NCI-H187 (cell line): Measurements from ENCODE around the gene GAGE10.
"Not testable (repeated sequence)": the region's sequence is repeated elsewhere in the genome, so short reads cannot be mapped to it uniquely, and the experiment has no call there.

Experiments used
- DNase-seq, 2 experiments: peaks; one replicate each; lab custom pipeline; 2025; lab: John Stamatoyannopoulos, UW

Gene GAGE10

GRCh38 chrX:49276671-49277534 lies 26.5 kb upstream of the GAGE10 start:
- DNase-seq = no peak

- no peak for DNase-seq
Observed at GRCh38 chrX:49277535-49277830, 26.0 kb upstream of the GAGE10 start.

GRCh38 chrX:49278081-49278480 lies 25.4 kb upstream of the GAGE10 start:
- DNase-seq = no peak

- no peak for DNase-seq
Observed at GRCh38 chrX:49282647-49283011, 20.8 kb upstream of the GAGE10 start.

- DNase-seq = no peak
Observed at GRCh38 chrX:49284212-49284611, 19.2 kb upstream of the GAGE10 start.

GRCh38 chrX:49286136-49286535 lies 17.3 kb upstream of the GAGE10 start:
- no peak for DNase-seq

- DNase-seq = no peak
Observed at GRCh38 chrX:49286581-49286980, 16.9 kb upstream of the GAGE10 start.

GRCh38 chrX:49287665-49288064 lies 15.8 kb upstream of the GAGE10 start:
- no peak for DNase-seq

GRCh38 chrX:49290215-49290614 lies 13.2 kb upstream of the GAGE10 start:
- DNase-seq = no peak

- no peak for DNase-seq
Observed at GRCh38 chrX:49291615-49292337, 11.7 kb upstream of the GAGE10 start.

GRCh38 chrX:49292400-49293362 lies 10.8 kb upstream of the GAGE10 start:
- DNase-seq = no peak

- DNase-seq = not testable (repeated sequence)
Observed at GRCh38 chrX:49299293-49299692, 4.2 kb upstream of the GAGE10 start.

GRCh38 chrX:49300703-49301102 lies 2.7 kb upstream of the GAGE10 start:
- no peak for DNase-seq

- not testable (repeated sequence) for DNase-seq
Observed at GRCh38 chrX:49307775-49308174, 4.3 kb downstream of the GAGE10 start.

GRCh38 chrX:49308604-49309269 lies 5.3 kb downstream of the GAGE10 start:
- no peak for DNase-seq

- no peak for DNase-seq
Observed at GRCh38 chrX:49309401-49309981, 6.0 kb downstream of the GAGE10 start.

GRCh38 chrX:49310371-49310770 lies 6.9 kb downstream of the GAGE10 start:
- DNase-seq = no peak

- no peak for DNase-seq
Observed at GRCh38 chrX:49312176-49312575, 8.7 kb downstream of the GAGE10 start.

- no peak for DNase-seq
Observed at GRCh38 chrX:49316085-49316484, 12.6 kb downstream of the GAGE10 start.

GRCh38 chrX:49321737-49322136 lies 18.3 kb downstream of the GAGE10 start, which contains the start of gene GAGE12J:
TSS of gene GAGE12J (plus strand) at chrX:49322037. CDS start at chrX:49323194, 1,157 bp downstream.
- DNase-seq = not testable (repeated sequence)

GRCh38 chrX:49322266-49322665 lies 18.8 kb downstream of the GAGE10 start:
- DNase-seq = not testable (repeated sequence)
